ENCODE measurements around the gene SLC25A39.

DNA sequence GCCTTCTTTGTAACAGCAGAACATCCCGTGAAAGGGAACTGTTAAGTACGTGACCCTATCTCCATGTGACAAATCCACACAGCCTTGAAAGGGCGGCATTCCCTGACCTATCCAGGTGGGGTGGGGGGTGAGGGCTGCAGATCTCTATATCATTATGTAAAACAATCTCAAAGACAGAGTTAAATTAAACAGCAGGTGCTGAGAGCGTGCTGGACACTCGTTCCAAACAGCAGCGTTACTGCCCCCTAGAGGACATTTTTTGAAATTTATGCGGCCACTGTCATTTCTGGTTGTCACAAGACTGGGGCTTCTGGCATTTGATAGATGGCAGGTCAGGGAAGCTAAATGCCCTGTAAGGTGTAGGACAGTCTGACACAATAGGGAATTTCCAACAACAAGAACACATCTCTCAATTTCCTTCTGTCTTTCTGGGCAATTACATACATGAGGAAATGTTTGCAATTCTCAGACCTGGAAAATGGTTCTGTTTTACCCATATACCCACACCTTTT is 6.7 kb upstream of the SLC25A39 start:
- TF ChIP-seq CTCF (IDR thresholded peaks at IDR 0.05; ENCODE audit: insufficient read depth, low read depth, low read length), result peak; percentile 83
- no peak for TF ChIP-seq EZH2 (IDR thresholded peaks at IDR 0.05; ENCODE audit: insufficient read depth, low read length)
